HG03342 (cell line): ENCODE results near the gene BLOC1S6.
"Not testable (repeated sequence)": the region's sequence is repeated elsewhere in the genome, so short reads cannot be mapped to it uniquely, and the experiment has no call there.

Source experiments
- ATAC-seq: cut with Tn5 transposase; IDR thresholded peaks from one replicate; pipeline ENCODE4 v1.9.1; 2021; ENCODE audit warnings: mild to moderate bottlenecking, moderate library complexity; ENCODE audit not compliant: unreplicated experiment

The BLOC1S6 gene

GRCh38 chr15:45637552-45638033 is 50.4 kb downstream of the BLOC1S6 start:
- peak; percentile 67 for ATAC-seq

- ATAC-seq = no peak
Measured at GRCh38 chr15:45640616-45641015, 53.4 kb downstream of the BLOC1S6 start.

- ATAC-seq = no peak
Measured at GRCh38 chr15:45641374-45641781, 54.2 kb downstream of the BLOC1S6 start.

- no peak for ATAC-seq
Measured at GRCh38 chr15:45641999-45642932, 55.1 kb downstream of the BLOC1S6 start.

- no peak for ATAC-seq
Measured at GRCh38 chr15:45644437-45644836, 57.3 kb downstream of the BLOC1S6 start.

GRCh38 chr15:45645026-45645980 is 58.1 kb downstream of the BLOC1S6 start:
- ATAC-seq = no peak

GRCh38 chr15:45646220-45646619 is 59.0 kb downstream of the BLOC1S6 start:
- no peak for ATAC-seq

- ATAC-seq = no peak
Measured at GRCh38 chr15:45647828-45648227, 60.6 kb downstream of the BLOC1S6 start.

- ATAC-seq = no peak
Measured at GRCh38 chr15:45648521-45649200, 61.5 kb downstream of the BLOC1S6 start.

GRCh38 chr15:45650007-45650406 is 62.8 kb downstream of the BLOC1S6 start:
- not testable (repeated sequence) for ATAC-seq

GRCh38 chr15:45650889-45651525 is 63.8 kb downstream of the BLOC1S6 start:
- no peak for ATAC-seq

- no peak for ATAC-seq
Measured at GRCh38 chr15:45653702-45654424, 66.7 kb downstream of the BLOC1S6 start.

GRCh38 chr15:45654749-45655148 is 67.6 kb downstream of the BLOC1S6 start:
- no peak for ATAC-seq

GRCh38 chr15:45657254-45657653 is 70.1 kb downstream of the BLOC1S6 start:
- no peak for ATAC-seq

GRCh38 chr15:45657764-45658545 is 70.8 kb downstream of the BLOC1S6 start:
- ATAC-seq = no peak
